ACC112 (cell line): ENCODE measurements around the gene TALDO1.

Experiments
- H2AFZ ChIP-seq: fragments of 200-600 bp; sonication (generic); one replicate; pipeline ENCODE4 v1.6.0; 2017; ENCODE audit warnings: antibody characterized with exemption, low read length; ENCODE audit not compliant: unreplicated experiment
- H3K27ac ChIP-seq: fragments of 200-600 bp; sonication (generic); 2 replicates; pipeline ENCODE4 v1.5.1; 2014; ENCODE audit warnings: low read depth, mild to moderate bottlenecking, antibody characterized with exemption, low read length, moderate library complexity
- H3K27me3 ChIP-seq: fragments of 200-600 bp; sonication (generic); 2 replicates; pipeline ENCODE4 v1.6.1; 2014; ENCODE audit warnings: mild to moderate bottlenecking, antibody characterized with exemption, low read length, moderate library complexity, mixed read lengths; ENCODE audit not compliant: insufficient read depth
- H3K36me3 ChIP-seq: fragments of 200-600 bp; sonication (generic); 2 replicates; pipeline ENCODE4 v1.6.1; 2016; ENCODE audit warnings: mild to moderate bottlenecking, antibody characterized with exemption, low read length, moderate library complexity, mixed read lengths; ENCODE audit not compliant: insufficient read depth
- H3K4me1 ChIP-seq: fragments of 200-600 bp; sonication (generic); one replicate; pipeline ENCODE4 v1.6.1; 2016; ENCODE audit warnings: low read length, mixed read lengths; ENCODE audit not compliant: insufficient read depth, unreplicated experiment, control insufficient read depth
- H3K4me3 ChIP-seq: fragments of 200-600 bp; sonication (generic); 2 replicates; pipeline ENCODE4 v1.5.1; 2014; ENCODE audit warnings: mild to moderate bottlenecking, low read depth, low read length
- H3K79me2 ChIP-seq: fragments of 200-600 bp; sonication (generic); one replicate; pipeline ENCODE4 v1.6.0; 2016; ENCODE audit warnings: low read length; ENCODE audit not compliant: control insufficient read depth, unreplicated experiment, insufficient read depth

Gene TALDO1

GRCh38 chr11:763549-764321 lies 16.5 kb downstream of the TALDO1 start:
- Histone ChIP-seq H3K36me3 (peaks cover 2% of the 10 kb centered on the region; the same call in 1 of the 2 replicates), H3K79me2 (peaks cover 2% of the 10 kb centered on the region), H3K27ac (no peak overlapping the region), H3K4me3 (no peak overlapping the region), H3K27me3 (no peaks in the 10 kb centered on the region), H3K4me1 (peaks cover 13% of the 10 kb centered on the region), H2AFZ (no peak overlapping the region)

DNA sequence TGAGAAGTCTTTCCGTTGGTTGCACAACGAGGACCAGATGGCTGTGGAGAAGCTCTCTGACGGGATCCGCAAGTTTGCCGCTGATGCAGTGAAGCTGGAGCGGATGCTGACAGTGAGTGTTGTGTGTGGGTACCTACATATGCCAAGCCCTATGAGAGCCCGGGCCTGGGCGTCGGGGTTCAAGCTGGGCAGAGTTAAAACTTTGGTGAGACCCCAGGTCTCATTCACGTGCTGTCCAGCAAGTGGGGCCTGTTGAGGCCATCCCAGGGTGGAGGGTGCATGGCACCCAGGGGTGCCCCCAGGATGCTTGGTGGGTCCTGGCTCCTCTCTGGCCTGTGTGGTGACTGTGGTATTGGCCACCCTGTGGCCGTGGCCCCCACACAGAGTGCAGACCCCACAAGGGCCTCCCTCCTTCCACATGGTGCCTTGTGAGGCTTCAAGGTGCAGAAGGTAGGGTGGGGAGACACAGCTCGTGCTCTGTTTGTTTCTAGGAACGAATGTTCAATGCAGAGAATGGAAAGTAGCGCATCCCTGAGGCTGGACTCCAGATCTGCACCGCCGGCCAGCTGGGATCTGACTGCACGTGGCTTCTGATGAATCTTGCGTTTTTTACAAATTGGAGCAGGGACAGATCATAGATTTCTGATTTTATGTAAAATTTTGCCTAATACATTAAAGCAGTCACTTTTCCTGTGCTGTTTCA lies 17.2 kb downstream of the TALDO1 start:
- H3K4me1 ChIP-seq, result peaks cover 13% of the 10 kb centered on the region
- no peak overlapping the region for H2AFZ ChIP-seq
- peaks cover 2% of the 10 kb centered on the region; the same call in 1 of the 2 replicates for H3K36me3 ChIP-seq
- no peak overlapping the region for H3K4me3 ChIP-seq
- H3K27me3 ChIP-seq, result no peaks in the 10 kb centered on the region
- peaks cover 2% of the 10 kb centered on the region for H3K79me2 ChIP-seq
- no peak overlapping the region for H3K27ac ChIP-seq

- Histone ChIP-seq H2AFZ (no peak overlapping the region), H3K4me3 (no peak overlapping the region), H3K27ac (no peak overlapping the region), H3K79me2 (peaks cover 2% of the 10 kb centered on the region), H3K36me3 (peaks cover 8% of the 10 kb centered on the region; the same call in 1 of the 2 replicates), H3K27me3 (no peaks in the 10 kb centered on the region), H3K4me1 (peaks cover 13% of the 10 kb centered on the region)
Observed at GRCh38 chr11:765025-765801, 17.9 kb downstream of the TALDO1 start.

DNA sequence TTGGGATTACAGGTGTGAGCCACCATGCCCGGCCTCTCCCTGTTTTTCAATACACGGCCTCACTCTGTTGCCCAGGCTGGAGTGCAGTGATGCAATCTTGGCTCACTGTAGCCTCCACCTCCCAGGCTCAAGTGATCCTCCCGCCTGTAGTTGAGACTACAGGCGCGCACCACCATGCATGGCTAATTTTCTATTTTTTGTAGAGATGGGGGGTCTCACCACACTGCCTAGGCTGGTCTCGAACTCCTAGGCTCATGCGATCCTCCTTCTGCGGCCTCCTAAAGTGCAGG lies 18.5 kb downstream of the TALDO1 start:
- H3K27me3 ChIP-seq, result no peaks in the 10 kb centered on the region
- no peak overlapping the region for H3K27ac ChIP-seq
- H3K36me3 ChIP-seq, result peaks cover 13% of the 10 kb centered on the region; the same call in 1 of the 2 replicates
- H3K4me1 ChIP-seq, result peaks cover 13% of the 10 kb centered on the region
- peaks cover 6% of the 10 kb centered on the region for H3K79me2 ChIP-seq
- H2AFZ ChIP-seq, result no peak overlapping the region
- no peak overlapping the region for H3K4me3 ChIP-seq

DNA sequence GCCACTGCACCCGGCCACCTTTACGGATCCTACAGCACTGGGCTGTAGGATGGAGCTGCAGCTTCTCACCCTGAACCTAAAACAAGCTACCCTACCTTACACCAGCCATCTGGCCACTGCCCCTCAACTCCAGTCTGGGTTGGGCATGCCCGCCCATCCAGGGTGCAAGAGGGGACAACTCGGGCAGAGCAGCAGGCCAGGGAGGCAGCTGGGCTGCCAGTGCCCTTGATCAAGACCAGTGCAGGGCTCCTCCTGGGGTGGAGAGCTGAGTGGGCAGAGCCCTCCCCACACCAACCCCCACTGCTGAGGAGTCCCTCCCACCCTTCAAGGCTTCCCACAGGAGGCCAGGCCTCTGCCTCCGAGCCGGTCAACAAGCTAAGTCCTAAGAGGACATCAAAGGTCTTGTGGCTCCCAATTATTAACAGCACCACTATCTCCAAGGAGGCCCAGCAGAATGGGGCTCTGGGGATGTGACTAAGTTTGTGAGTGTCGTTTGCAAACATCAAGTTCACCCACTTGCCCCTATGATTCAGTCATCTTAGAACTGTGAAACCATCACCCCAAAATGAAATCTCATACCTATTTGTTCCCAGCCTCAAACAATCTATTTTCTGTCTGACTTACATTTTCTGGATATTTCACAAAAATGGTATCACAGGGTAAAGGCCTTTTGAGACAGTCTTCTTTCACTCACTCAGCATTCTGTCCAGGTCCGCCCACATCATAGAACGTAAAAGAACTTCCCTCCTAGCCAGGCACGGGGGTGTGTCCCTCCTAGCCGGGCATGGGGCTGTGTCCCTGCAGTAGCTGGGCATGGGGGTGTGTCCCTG lies 19.1 kb downstream of the TALDO1 start:
- Histone ChIP-seq H2AFZ (no peak overlapping the region), H3K36me3 (peaks cover 13% of the 10 kb centered on the region; the same call in 1 of the 2 replicates)

DNA sequence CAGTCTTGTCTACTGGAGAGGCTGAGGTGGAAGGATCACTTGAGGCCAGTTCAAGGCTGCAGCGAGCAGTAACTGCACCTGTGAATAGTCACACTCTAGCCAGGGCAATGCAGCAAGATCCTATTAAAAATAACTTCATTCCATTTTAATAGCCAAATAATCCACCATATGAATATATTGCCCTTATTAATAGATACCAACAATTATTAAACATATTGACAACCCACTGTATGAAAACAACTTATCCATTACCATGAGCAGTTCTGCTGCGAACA lies 19.6 kb downstream of the TALDO1 start:
- no peak overlapping the region for H3K27ac ChIP-seq
- H2AFZ ChIP-seq, result no peak overlapping the region
- H3K36me3 ChIP-seq, result peaks cover 11% of the 10 kb centered on the region; the same call in 1 of the 2 replicates
- H3K4me3 ChIP-seq, result no peak overlapping the region
- H3K79me2 ChIP-seq, result peaks cover 15% of the 10 kb centered on the region
- no peaks in the 10 kb centered on the region for H3K27me3 ChIP-seq
- H3K4me1 ChIP-seq, result peaks cover 13% of the 10 kb centered on the region

More for the DNA sequence above, 19.1 kb downstream of the TALDO1 start:
- Histone ChIP-seq H3K4me1 (peaks cover 13% of the 10 kb centered on the region), H3K27me3 (no peaks in the 10 kb centered on the region), H3K79me2 (peaks cover 12% of the 10 kb centered on the region), H3K27ac (no peak overlapping the region), H3K4me3 (no peak overlapping the region)

DNA sequence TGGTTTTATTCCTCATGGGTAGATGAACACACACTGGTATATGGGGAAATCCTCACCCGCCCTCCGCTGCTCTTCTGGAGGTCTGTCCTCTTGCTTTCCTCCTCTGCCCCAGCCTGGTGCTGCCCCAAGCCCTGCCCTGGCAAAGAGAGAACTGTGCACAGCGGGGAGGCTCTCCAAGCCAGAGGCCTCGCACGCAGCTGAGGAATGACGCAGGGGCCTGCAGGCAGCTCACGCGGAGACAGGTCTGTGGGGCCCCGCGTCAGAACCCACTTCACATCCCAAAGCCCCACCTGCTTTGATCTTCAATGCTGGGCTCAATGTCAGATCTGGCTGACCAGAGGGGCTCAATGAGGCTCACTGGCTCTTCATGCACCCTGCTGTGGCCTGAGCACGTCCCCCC lies 20.0 kb downstream of the TALDO1 start:
- Histone ChIP-seq H3K27me3 (no peaks in the 10 kb centered on the region), H3K36me3 (peaks cover 11% of the 10 kb centered on the region; the same call in 1 of the 2 replicates), H3K4me3 (no peak overlapping the region), H3K4me1 (peaks cover 10% of the 10 kb centered on the region), H2AFZ (no peak overlapping the region), H3K27ac (no peak overlapping the region), H3K79me2 (peaks cover 15% of the 10 kb centered on the region)

DNA sequence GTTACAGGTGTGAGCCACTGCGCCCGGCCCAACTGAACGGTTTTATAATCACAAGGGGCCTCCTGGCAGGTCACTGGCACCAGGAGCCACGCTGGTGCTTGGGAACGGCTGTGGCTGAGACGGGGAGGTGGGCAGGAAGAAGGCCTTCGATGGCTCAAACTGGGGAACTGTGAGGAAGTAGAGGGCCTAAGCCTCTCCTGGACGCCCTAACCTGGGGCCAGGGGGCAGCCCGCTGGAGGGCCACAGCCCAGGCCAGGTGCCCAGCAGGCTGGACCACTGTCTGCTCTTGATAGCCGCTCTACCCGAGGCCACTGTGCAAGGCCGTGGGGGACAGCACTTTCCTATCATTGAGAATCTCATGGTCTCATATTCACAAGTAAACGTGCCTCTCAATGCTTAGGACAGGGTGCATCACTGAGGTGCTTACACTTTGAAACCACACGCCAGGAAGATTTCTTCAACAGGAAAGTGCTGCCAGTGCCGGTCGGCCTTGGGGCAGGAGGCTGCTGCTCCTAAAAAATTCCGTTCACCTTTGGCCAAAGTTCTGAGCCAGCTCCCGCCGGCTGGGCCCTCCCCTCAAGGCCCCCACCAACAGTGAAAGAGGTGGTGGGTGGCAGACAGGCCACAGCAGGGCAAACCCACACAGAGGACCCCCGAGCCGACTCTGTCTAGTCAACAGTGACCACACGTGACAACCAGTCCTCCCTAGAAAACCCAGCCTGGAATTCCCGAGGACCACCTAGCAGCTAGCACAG lies 22.8 kb downstream of the TALDO1 start:
- Histone ChIP-seq H3K27ac (no peak overlapping the region), H3K4me3 (no peak overlapping the region), H2AFZ (no peak overlapping the region), H3K79me2 (peaks cover 40% of the 10 kb centered on the region), H3K4me1 (peaks cover 10% of the 10 kb centered on the region), H3K36me3 (peaks cover 11% of the 10 kb centered on the region; the same call in 1 of the 2 replicates), H3K27me3 (no peaks in the 10 kb centered on the region)

GRCh38 chr11:770642-771616 lies 23.7 kb downstream of the TALDO1 start:
- H3K27ac ChIP-seq, result no peak overlapping the region
- peaks cover 11% of the 10 kb centered on the region; the same call in 1 of the 2 replicates for H3K36me3 ChIP-seq
- H3K4me1 ChIP-seq, result peaks cover 18% of the 10 kb centered on the region
- no peak overlapping the region for H3K4me3 ChIP-seq
- peaks cover 49% of the 10 kb centered on the region for H3K79me2 ChIP-seq
- no peak overlapping the region for H2AFZ ChIP-seq
- no peaks in the 10 kb centered on the region for H3K27me3 ChIP-seq
